ENCODE results near the gene TMEM190.

The TMEM190 gene

DNA sequence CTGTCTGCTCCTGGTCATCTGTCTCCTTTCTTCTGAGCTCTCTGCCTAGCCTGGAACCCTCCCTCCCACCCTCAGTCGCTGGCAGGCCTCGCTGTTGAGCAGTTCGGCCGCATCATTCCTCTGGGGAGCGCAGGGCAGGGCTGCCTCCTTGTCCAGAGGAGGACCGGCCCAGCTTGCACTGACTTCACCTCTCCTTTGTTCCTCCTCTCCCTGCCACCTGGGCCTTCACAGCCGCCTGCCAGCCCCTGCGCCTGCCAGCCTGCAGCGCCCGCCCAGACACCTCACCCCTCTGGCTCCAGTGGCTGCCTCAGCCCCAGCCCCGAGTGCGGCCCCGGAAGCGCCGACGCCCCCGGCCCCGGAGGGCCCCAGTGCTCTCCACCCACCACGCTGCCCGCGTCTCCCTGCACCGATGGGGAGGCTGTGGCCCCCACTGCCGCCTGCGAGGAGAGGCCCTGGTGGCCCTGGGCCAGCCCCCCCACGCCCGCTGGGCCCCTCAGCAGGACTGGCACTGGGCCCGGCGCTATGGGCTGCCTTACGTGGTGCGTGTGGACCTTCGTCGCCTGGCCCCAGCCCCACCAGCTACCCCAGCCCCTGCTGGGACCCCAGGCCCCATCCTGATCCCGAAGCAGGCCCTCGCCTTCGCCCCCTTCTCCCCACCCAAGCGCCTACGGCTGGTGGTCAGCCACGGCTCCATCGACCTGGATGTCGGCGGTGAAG lies 29.7 kb upstream of the TMEM190 start:
- no peak for DNase-seq (ENCODE audit: low read depth, low spot score)
- in situ Hi-C loops (cut with HindIII; ENCODE audit: low sequenced_read_pairs) = no loop called here
- TF ChIP-seq, protein P1, sequence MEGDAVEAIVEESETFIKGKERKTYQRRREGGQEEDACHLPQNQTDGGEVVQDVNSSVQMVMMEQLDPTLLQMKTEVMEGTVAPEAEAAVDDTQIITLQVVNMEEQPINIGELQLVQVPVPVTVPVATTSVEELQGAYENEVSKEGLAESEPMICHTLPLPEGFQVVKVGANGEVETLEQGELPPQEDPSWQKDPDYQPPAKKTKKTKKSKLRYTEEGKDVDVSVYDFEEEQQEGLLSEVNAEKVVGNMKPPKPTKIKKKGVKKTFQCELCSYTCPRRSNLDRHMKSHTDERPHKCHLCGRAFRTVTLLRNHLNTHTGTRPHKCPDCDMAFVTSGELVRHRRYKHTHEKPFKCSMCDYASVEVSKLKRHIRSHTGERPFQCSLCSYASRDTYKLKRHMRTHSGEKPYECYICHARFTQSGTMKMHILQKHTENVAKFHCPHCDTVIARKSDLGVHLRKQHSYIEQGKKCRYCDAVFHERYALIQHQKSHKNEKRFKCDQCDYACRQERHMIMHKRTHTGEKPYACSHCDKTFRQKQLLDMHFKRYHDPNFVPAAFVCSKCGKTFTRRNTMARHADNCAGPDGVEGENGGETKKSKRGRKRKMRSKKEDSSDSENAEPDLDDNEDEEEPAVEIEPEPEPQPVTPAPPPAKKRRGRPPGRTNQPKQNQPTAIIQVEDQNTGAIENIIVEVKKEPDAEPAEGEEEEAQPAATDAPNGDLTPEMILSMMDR (IDR thresholded peaks at IDR 0.05; ENCODE audit: low read depth, low read length) = no peak
- no peak overlapping the region for H3K4me3 ChIP-seq (ENCODE audit: low read depth, low read length)

DNA sequence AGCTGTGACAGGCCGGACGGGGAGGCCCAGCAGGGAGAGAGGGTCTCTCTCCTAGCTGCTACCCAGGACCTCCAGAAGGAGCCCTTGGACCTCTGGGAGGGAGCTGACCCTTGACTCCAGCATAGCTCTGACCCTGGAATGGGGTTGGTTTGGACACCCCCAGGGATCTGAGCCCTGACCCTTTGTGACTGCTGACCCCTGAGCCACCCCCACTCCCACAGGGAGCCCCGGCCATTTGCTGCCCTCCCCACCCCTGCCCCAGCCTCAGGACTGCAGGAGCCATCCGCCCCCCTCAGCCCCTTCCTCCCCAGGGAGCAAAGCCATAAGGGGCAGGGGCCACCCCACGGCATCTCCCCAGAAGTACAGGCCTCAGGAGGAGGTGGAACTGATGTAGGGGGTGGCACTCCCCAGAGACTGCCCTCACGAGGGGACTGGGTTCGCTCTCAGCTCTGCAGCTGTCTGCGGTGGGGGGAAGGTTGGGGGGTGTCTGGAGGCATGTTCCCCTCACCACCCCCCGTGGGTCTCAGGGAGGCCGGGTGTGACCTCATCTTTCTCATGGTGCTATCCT lies 29.1 kb upstream of the TMEM190 start:
- no peak for DNase-seq (ENCODE audit: low read depth, low spot score)
- H3K4me3 ChIP-seq (ENCODE audit: low read depth, low read length) = no peak overlapping the region
- TF ChIP-seq, protein P1 (IDR thresholded peaks at IDR 0.05; ENCODE audit: low read depth, low read length) = no peak
- in situ Hi-C loops (cut with HindIII; ENCODE audit: low sequenced_read_pairs) = no loop called here

DNA sequence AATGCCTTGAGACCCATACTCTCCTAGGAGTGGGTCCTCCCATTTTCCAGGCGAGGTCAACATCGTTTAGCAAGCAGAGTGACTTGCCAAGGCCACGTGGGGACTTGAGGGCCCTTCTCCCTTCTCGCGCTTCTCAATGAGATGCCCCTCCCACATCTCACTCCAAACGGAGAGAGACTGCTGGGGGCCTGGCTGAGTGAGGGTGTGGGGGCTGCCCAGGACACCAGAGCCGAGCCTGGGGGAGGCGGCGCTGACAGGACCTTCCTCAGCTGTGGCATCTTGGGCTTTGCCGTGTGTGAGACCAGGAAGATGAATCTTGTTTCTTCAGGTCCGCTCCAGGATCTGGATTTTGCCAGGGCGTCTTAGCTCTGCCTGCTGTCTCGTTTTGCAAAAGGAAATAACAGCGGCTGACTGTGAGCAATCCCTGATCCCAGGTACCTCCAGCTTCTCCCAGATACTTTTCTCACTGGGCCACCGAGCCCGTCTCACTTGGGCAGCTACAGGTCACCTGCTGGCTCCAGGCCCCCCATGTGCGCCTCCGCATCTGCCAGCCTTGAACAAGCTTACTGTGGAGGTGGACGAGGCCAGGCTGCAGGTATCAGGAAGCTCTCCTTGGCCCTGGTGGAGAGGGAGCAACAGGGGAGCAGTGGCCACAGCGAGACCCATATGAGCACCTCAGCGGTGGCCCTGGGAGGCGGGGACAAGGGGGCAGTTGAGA lies 28.1 kb upstream of the TMEM190 start:
- TF ChIP-seq, protein P1 (IDR thresholded peaks at IDR 0.05; ENCODE audit: low read depth, low read length) = no peak
- in situ Hi-C loops (cut with HindIII; ENCODE audit: low sequenced_read_pairs) = no loop called here
- DNase-seq (ENCODE audit: low read depth, low spot score) = no peak
- H3K4me3 ChIP-seq (ENCODE audit: low read depth, low read length) = no peak overlapping the region

DNA sequence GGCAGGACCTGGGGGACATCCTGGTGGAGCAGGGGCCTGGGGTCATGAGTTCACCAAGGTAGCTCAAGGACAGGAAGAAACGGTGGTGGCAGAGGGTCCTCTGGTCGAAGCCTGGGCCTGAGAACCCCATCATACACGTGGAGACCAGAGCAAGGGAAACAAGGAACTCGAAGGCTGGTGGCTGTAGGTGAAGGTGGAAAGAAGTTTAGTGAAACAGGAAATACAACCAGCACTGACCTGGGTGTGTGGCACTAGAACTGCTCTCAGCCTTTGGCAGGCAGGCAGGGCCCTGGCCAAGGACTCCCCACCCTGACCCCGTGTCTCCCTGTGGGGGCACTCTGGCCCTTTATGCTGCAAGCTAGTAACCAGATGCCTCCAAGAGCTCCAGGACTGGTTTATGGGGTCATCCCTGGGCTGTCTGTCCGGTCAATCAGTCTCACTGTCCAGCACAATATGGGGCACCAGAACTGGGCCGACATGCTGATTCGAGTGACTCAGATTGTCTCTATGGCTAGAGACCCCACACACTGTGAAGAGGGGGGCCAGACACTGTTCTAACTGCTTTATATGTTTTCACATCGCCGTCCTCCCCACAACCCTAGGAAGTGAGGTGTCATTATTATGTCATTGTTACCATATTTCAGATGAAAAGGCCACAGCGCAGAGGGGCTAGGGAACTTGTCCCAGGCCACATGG lies 25.9 kb upstream of the TMEM190 start:
- DNase-seq (ENCODE audit: low read depth, low spot score) = no peak
- H3K4me3 ChIP-seq (ENCODE audit: low read depth, low read length) = no peak overlapping the region
- in situ Hi-C loops (cut with HindIII; ENCODE audit: low sequenced_read_pairs) = no loop called here
- TF ChIP-seq, protein P1 (IDR thresholded peaks at IDR 0.05; ENCODE audit: low read depth, low read length) = no peak

DNA sequence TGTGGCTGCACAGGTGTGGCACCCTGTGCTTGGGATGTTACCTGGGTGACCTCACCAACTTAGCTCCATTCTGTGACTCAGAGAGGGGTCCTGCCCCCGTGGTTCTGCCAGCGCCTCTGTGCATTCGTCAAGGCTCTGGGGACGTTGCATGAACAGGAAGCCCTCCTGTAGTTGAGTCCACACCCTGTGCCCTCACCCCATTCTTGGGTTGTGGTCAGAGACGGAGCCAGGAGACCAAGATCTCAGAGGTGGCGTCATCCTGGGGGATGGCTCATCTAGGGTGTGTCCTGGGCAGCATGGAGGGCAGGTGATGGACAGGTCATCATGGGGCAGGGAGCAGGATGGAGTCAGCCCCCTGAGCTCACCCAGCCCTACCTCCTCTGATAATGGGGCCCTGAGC lies 24.6 kb upstream of the TMEM190 start:
- in situ Hi-C loops (cut with HindIII; ENCODE audit: low sequenced_read_pairs) = no loop called here
- no peak overlapping the region for H3K4me3 ChIP-seq (ENCODE audit: low read depth, low read length)
- TF ChIP-seq, protein P1 (IDR thresholded peaks at IDR 0.05; ENCODE audit: low read depth, low read length) = no peak
- DNase-seq (ENCODE audit: low read depth, low spot score) = no peak

DNA sequence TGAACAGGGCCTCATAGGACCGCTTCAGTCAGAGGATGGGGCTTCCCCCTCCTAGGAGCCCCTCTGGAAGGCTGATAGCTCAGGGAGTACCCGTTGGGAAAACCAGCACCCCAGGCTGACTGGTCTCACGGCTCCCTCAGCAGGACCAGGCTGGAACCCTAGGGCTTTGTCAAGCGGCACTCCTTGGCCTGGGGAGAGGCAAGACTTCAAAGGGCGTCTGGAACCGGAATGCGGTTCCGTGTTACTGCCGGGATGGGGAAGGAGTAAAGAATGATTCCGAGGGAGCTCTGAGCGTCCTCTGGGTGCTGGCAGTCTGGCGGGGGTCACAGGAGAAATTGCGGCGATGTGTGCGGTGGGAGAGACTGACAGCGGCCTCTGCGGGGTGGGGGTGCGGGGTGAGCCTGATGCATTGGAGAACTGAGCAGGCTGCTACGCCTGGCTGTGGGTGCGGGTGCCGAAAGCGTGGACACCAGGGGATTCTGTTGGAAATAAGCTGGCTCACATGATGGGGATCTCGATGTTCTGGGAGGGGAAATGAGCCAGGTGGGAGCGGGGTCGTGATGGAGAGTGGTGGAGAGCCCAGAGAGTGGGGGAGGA lies 24.0 kb upstream of the TMEM190 start:
- DNase-seq (ENCODE audit: low read depth, low spot score) = no peak
- in situ Hi-C loops (cut with HindIII; ENCODE audit: low sequenced_read_pairs) = no loop called here
- TF ChIP-seq, protein P1 (IDR thresholded peaks at IDR 0.05; ENCODE audit: low read depth, low read length) = no peak
- H3K4me3 ChIP-seq (ENCODE audit: low read depth, low read length) = no peak overlapping the region

Data from astrocyte of the spinal cord (primary cell).